Mesenteric fat pad (tissue), 1 donor: ENCODE results near the gene MICALL2. TPM values are rescaled to one million over a fixed set of nuclear protein-coding genes. Genes with fewer than 3 reads are reported as not detected.

Source experiments
- DNase-seq: peaks from one replicate; pipeline ENCODE4 v3.0.0-alpha.2; 2020; ENCODE audit warnings: low spot score
- total RNA-seq: library from RNA; stranded (reverse); fragmentation: NEBNext Ultra II Directional; extraction: Animal tissue kit (Norgen Biotek cat#: 25700); gene quantifications from one replicate; pipeline ENCODE4 v1.2.1, GENCODE V29; 2021
- donor health status: DM: yes; HTN: yes; CAD: no.

MICALL2 gene
- total RNA-seq, 1 donor from 2014 or later, result 28.2 TPM

DNA sequence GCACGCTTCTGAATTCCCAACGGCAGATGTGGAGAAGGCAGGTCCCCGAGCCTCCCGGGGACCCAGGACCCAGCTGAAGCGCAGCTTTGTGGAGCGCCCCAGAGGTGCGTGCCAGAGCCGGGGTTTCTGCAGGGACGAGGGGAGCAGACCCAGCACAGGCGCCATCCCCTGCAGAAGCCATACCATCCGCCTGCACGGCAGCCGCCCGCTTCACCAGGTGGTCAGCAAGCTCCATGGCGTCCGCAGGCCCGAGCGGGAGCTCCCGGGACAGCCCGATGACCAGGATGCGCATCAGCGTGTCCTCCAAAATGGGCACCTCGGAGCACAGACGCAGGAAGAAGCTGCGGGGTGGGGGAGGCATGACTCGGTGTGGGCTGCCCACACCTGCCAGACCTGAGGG is 34.3 kb upstream of the MICALL2 start:
- DNase-seq, result no peak

DNA sequence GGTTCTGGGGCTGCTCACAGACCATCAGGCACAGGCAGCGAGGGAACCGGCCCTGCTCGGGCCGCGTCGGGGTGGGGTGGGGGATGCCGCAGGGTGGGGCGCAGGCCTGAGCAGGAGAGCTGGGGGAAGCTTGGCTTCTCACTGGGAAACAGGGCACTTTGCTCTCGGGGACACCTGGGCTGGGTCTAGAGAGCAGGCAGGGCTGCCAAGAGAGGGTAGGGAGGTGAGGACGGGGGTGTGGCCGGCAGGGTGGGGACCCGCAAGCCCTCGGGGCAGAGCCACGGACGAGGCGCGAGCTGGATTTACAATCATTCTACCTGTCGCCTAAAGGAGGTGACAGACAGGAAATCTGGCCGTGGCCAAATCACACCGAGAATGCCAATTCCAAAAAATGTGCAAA is 33.9 kb upstream of the MICALL2 start:
- DNase-seq, result no peak

- DNase-seq, result no peak
Observed at GRCh38 chr7:1492640-1493039, 33.4 kb upstream of the MICALL2 start.

DNA sequence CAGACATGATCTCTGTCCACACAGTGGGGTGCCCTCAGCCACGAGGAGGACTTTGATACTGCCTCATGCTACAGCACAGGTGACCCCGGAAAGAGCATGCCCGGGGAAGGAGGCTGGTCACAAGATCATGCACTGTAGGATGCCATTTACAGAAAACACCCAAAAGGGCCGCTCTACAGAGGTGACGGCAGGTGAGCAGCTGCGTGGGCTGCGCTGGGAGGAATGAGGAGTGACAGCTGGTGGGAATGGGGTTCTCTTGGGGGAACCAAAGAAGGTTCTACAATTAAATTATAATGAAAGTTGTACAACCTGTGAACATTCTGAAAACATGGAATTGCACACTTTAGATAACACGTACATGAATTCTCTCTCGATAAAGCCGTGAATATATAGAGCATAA is 33.0 kb upstream of the MICALL2 start:
- DNase-seq, result no peak

GRCh38 chr7:1490837-1491236 is 31.6 kb upstream of the MICALL2 start:
- DNase-seq, result no peak

GRCh38 chr7:1489336-1489735 is 30.1 kb upstream of the MICALL2 start:
- no peak for DNase-seq

DNA sequence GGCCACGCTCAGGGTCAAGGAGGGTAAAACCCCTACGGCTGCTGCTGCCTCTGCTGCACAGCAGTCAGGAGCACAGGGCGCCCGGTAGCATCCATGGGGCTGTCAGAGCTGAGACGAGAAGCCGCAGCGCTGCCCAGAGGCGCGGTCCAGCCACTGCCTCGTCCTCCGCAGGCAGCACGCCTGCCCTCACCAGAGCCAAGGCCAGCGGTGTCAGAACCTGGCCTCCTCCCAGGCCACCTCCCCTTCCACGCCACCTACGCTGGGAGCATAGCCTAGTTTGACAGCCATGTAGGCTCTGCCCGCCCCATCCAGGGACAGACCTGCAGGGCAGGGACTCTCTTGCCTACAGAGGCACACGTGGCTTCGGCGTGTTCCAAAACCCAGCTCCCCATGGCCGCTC is 28.7 kb upstream of the MICALL2 start:
- no peak for DNase-seq

- DNase-seq, result no peak
Observed at GRCh38 chr7:1487466-1487865, 28.2 kb upstream of the MICALL2 start.

DNA sequence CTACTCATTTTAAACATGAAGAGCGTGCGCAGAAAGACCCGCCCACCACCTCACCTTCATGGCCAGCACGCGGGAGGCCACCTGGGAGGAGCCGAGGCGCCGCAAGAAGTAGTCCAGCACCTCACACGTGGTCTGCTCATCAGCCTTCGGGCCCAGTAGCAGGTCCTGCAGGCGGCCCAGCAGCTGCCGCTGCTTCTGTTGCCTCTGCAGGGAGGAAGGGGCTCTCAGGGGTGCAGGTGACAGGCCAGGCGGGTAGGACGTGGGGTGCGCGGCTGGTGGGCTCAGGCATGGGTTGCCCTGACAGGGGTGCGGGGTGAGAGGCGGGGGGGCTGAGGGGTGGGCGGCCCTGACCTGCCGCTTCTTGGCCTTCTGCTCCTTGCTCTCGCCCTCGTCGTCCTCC is 27.3 kb upstream of the MICALL2 start:
- no peak for DNase-seq

GRCh38 chr7:1485156-1485555 is 25.9 kb upstream of the MICALL2 start:
- DNase-seq, result no peak

GRCh38 chr7:1484569-1484968 is 25.3 kb upstream of the MICALL2 start:
- DNase-seq, result no peak

DNA sequence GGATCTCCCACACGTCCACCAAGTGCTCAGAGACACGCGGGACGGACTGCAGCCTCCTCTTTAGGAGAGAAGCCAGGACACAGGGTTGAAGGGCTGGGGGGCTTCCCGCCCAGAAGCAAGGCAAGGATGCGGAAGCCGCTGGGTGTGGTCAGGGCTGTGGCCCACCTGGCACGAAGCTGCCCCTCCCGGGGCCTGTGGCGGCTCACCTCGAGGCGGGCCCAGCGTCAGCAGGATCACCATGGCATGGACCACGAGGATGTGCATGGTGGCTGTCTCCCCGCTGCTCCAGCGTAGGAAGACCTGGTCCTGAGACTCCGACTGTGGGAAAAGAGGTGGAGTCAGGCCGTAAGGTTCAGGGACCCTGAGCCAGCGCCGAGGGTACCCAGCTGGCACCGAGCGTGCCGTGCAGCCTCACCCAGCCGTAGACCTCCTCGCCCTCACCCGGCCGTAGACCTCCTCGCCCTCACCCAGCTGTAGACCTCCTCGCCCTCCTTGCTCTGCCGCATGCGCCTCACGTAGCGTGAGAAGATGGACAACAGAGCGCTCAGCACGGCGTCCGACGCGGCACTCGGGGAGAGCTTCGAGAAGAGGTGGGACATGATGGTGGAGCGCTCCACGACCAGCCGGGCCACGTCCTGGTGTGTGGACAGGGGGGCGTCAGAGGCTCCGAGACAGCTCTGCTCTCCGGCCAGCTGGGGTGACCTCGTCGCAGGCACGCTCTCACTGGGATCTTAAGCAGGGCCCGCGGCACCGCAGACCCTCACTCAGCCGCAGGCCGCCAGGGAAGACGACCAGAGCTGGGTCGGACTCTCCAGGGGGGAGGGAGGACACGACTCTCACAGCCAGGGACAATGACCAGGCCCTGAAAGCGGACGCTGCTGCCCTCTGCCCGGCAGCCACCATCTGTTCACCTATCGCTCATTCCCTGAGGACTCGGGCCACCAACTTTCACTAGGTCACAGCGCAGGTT is 24.6 kb upstream of the MICALL2 start:
- no peak for DNase-seq

GRCh38 chr7:1483079-1483478 is 23.8 kb upstream of the MICALL2 start:
- no peak for DNase-seq

- no peak for DNase-seq
Observed at GRCh38 chr7:1481300-1481699, 22.0 kb upstream of the MICALL2 start.

GRCh38 chr7:1480670-1481069 is 21.4 kb upstream of the MICALL2 start:
- no peak for DNase-seq

DNA sequence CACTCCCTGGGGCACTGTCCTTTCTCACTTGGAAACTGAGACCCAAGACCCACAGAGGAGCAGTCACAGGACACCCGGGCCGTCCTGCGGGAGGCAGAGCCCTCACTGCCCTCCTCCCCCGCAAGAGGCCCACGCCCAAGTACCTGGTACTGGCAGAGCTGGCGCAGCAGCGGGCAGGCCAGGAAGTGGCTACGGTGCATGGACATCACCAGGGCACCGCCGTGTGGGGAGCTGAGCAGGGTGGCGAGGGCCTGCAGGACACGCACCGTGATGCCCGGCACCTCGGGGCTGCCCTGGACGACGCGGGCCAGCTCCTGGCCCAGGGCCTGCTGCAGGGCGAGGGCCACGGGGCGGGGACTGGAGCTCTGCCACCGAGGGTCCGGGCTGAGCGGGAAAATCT is 20.0 kb upstream of the MICALL2 start:
- DNase-seq, result no peak

DNA sequence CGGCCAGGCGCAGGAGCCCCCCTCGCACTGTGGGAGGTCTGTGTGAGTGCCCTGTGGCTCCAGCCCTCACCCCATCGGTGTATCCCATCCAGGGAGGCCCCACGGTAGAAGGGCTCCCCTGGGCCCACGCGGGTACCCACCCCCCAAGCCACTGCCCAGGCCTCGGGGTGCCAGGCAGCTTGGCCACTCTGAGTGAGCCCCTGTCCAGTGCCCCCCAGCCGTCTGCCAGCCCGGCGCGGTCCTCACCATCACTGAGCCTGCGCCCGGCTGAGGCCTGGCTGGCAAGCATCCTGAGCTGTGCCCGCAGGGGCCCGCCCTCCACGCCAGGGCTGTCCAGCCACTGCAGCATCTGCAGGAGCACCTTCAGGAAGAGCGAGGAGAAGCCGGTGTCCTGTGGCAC is 19.2 kb upstream of the MICALL2 start:
- no peak for DNase-seq

- DNase-seq, result no peak
Observed at GRCh38 chr7:1476859-1477258, 17.6 kb upstream of the MICALL2 start.

DNA sequence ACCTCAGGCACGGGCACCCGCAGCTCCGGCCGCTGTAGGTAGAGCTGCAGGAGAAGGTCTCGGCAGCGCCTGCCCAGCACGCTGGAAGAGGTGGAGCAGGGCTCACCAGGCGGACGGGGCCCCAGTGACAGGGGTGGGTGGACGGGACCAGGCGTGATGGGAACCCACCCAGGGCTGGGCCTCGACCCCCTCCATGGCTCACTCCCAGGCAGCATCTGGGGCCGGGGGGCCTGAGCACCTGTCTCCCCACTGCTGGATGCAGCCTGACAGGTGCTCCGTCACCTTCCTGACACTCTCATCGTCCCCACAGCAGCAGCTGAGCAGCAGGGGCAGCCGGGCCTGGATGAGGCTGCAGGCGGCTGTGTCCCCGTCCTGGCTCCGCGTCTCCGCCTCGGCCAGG is 16.7 kb upstream of the MICALL2 start:
- DNase-seq, result no peak

GRCh38 chr7:1475393-1475792 is 16.1 kb upstream of the MICALL2 start:
- DNase-seq, result no peak

GRCh38 chr7:1474736-1475135 is 15.5 kb upstream of the MICALL2 start:
- DNase-seq, result no peak

GRCh38 chr7:1473864-1474512 is 14.7 kb upstream of the MICALL2 start:
- peak; percentile 94 for DNase-seq

DNA sequence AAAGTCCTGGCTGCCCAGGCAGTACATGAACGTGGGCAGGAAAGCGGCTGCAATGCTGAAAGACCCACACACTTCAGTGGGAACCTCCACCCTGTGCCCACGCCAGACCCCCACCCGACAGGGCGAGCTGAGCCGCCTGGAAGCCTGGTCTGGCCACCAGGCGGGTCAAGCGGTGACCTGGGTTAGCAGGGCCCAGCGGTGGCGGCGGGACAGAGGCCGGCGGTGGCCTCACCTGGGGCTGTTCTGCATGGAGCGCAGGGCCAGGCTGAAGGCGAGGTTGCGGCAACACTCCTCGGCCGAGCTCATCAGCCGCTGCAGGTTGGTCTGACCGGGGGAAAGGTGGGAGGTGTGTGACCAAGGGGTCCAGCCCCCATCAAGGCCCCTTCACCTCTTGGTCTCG is 11.6 kb upstream of the MICALL2 start:
- no peak for DNase-seq
